ENCODE data around the gene SLC24A3.
"Not testable (repeated sequence)": the region's sequence is repeated elsewhere in the genome, so short reads cannot be mapped to it uniquely, and the experiment has no call there.

Gene SLC24A3

GRCh38 chr20:19660808-19661378 is 448.5 kb downstream of the SLC24A3 start:
- no peak for DNase-seq

GRCh38 chr20:19661717-19662636 is 449.5 kb downstream of the SLC24A3 start:
- DNase-seq = no peak

GRCh38 chr20:19662637-19662995 is 450.2 kb downstream of the SLC24A3 start:
- DNase-seq = peak; percentile 38

- no peak for DNase-seq
These were observed 456.0 kb downstream of the SLC24A3 start for GRCh38 chr20:19668418-19668817.

GRCh38 chr20:19670829-19671228 is 458.4 kb downstream of the SLC24A3 start:
- DNase-seq = no peak

GRCh38 chr20:19671374-19671773 is 458.9 kb downstream of the SLC24A3 start:
- no peak for DNase-seq

- DNase-seq = no peak
These were observed 460.1 kb downstream of the SLC24A3 start for GRCh38 chr20:19672498-19672897.

GRCh38 chr20:19673575-19673974 is 461.1 kb downstream of the SLC24A3 start:
- no peak for DNase-seq

GRCh38 chr20:19676202-19676601 is 463.8 kb downstream of the SLC24A3 start:
- DNase-seq = no peak

- no peak for DNase-seq
These were observed 464.9 kb downstream of the SLC24A3 start for GRCh38 chr20:19677336-19677735.

- not testable (repeated sequence) for DNase-seq
These were observed 466.1 kb downstream of the SLC24A3 start for GRCh38 chr20:19678591-19678990.

GRCh38 chr20:19679900-19680495 is 467.6 kb downstream of the SLC24A3 start:
- DNase-seq = no peak

- DNase-seq = no peak
These were observed 469.8 kb downstream of the SLC24A3 start for GRCh38 chr20:19682249-19682648.

GRCh38 chr20:19683188-19683587 is 470.7 kb downstream of the SLC24A3 start:
- DNase-seq = no peak

GRCh38 chr20:19683822-19684221 is 471.4 kb downstream of the SLC24A3 start:
- no peak for DNase-seq

GRCh38 chr20:19688031-19688806 is 475.8 kb downstream of the SLC24A3 start:
- peak; percentile 50 for DNase-seq

GRCh38 chr20:19690462-19690861 is 478.0 kb downstream of the SLC24A3 start:
- no peak for DNase-seq

- DNase-seq = no peak
These were observed 478.7 kb downstream of the SLC24A3 start for GRCh38 chr20:19691125-19691524.

GRCh38 chr20:19692100-19692499 is 479.7 kb downstream of the SLC24A3 start:
- no peak for DNase-seq

GRCh38 chr20:19692685-19693119 is 480.3 kb downstream of the SLC24A3 start:
- no peak for DNase-seq

GRCh38 chr20:19693508-19693907 is 481.1 kb downstream of the SLC24A3 start:
- no peak for DNase-seq

GRCh38 chr20:19695081-19695480 is 482.6 kb downstream of the SLC24A3 start:
- no peak for DNase-seq

GRCh38 chr20:19696620-19697019 is 484.2 kb downstream of the SLC24A3 start:
- DNase-seq = no peak

Measured in DMS 273 treated with DMSO at 0.1 percent for 48 hours (cell line).